Skin of body (tissue), 2 donors: ENCODE results near the gene CIAO2B. TPM values are rescaled to one million over a fixed set of nuclear protein-coding genes. Genes with fewer than 3 reads are reported as not detected.
"Not testable (repeated sequence)": the region's sequence is repeated elsewhere in the genome, so short reads cannot be mapped to it uniquely, and the experiment has no call there.

Experiments
- DNase-seq: peaks from one replicate; lab custom pipeline; 2025; lab: John Stamatoyannopoulos, UW
- total RNA-seq: library from RNA; depleted of rRNA; stranded (reverse); fragments of >200 nt; gene quantifications from one replicate; pipeline ENCODE4 v1.2.3, GENCODE V29; 2014

The CIAO2B gene
- total RNA-seq = 39.0 TPM

GRCh38 chr16:66934138-66934838 lies at the start of gene CIAO2B:
TSS of gene CIAO2B (minus strand) at chr16:66934402. CDS start at chr16:66934364, 38 bp downstream.
- DNase-seq = peak; percentile 78

DNA sequence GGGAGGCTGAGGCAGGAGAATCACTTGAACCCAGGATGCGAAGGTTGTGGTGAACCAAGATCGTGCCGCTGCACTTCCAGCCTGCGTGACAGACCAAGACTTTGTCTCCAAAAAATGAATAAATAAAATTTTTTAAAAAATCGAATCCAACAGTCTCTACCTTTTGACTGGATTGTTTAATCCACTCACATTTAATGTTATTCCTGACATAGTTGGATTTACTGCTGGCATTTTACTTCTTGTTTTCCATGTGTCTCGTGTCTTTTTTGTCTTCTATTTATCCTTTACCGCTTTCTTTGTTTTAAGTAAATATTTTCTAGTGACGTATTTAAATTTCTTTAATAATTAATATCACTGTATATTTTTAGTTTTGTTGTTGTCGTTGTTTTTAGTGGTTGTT lies 48.8 kb upstream of the CIAO2B start:
- DNase-seq = no peak

GRCh38 chr16:66979011-66979717 lies 45.0 kb upstream of the CIAO2B start:
- no peak for DNase-seq

- peak; percentile 70 for DNase-seq
These were observed 43.3 kb upstream of the CIAO2B start for GRCh38 chr16:66977341-66978113.

DNA sequence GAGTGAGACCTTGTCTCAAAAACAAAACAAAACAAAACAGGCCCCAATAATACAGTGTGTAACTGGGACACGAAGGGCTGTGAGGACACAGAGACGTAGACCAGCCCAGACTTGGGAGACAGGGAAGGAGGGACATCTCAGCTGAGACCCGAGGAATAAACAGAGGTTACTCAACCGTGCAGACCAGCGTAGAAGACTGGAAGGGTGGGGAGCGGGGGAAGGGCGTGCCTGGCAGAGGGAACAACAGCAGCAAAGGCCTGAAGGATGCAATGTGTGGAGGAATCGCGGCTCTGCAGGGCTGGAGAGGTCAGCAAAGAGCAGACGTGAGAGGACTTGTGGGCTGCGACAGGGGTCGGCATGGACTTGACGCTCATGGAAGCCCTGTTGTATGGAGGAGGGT lies 42.5 kb upstream of the CIAO2B start:
- no peak for DNase-seq

DNA sequence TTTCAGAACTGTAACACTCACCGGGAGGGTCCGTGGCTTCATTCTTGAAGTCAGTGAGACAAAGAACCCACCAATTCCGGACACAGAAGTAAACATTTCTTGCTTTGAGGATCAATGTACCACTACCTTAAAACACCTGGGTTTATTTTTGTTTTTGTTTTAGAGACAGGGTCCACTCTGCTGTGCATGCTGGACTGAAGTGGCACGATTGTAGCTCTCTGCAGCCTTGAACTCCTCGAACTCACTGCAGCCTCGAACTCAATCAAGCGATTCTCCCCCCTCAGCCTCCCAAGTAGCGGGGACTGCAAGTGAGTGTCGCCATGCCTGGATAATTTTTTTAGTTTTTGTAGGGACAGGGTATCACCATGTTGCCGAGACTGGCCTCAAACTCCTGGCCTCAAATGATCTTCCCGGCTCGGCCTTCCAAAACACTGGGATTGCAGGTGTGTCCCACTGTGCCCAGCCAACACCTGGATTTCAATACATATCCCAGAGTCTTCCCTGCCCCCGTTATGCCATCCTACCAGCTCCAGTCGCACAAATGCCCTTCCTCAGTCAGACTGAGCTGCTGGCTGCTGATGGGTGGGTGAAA lies 41.2 kb upstream of the CIAO2B start:
- no peak for DNase-seq

- DNase-seq = not testable (repeated sequence)
These were observed 40.7 kb upstream of the CIAO2B start for GRCh38 chr16:66974932-66975246.

- not testable (repeated sequence) for DNase-seq
These were observed 40.1 kb upstream of the CIAO2B start for GRCh38 chr16:66974156-66974931.

- DNase-seq = no peak
These were observed 39.5 kb upstream of the CIAO2B start for GRCh38 chr16:66973716-66974115.

DNA sequence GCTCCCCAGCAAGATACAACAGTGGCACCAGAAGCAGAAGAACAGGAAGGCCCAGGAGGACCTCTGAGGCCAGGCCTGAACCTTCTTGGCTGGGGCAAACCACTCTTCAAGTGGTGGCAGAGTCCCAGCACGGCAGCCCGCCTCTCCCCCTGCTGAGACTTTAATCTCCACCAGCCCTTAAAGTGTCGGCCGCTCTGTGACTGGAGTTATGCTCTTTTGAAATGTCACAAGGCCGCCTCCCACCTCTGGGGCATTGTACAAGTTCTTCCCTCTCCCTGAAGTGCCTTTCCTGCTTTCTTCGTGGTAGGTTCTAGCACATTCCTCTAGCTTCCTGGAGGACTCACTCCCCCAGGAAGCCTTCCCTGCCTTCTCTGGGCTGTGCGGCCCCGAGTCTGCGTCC lies 38.8 kb upstream of the CIAO2B start:
- no peak for DNase-seq

GRCh38 chr16:66970775-66971720 lies 36.8 kb upstream of the CIAO2B start:
- DNase-seq = no peak

DNA sequence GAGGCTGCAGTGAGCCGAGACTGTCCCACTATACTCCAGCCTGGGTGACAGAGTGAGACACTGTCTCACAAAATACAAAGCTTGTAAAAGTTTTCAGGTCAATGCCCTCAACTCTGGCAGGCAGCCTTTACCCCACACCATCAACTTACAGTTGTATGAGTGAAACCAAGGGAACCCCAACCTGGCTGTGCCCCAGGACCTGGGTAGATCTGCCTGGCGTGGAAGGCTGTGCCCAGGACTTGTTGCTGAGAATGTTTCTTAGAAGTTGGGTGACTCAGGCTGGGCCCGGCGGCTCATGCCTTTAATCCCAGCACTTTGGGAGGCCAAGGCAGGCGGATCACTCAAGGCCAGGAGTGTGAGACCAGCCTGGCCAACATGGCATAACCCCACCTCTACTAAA lies 34.6 kb upstream of the CIAO2B start:
- DNase-seq = no peak

- DNase-seq = no peak
These were observed 29.8 kb upstream of the CIAO2B start for GRCh38 chr16:66964049-66964448.

GRCh38 chr16:66961914-66962313 lies 27.7 kb upstream of the CIAO2B start:
- DNase-seq = no peak

- no peak for DNase-seq
These were observed 27.0 kb upstream of the CIAO2B start, which contains the start of gene CES3 for GRCh38 chr16:66961065-66961744. TSS of gene CES3 (plus strand) at chr16:66961266. CDS start at chr16:66961308, 42 bp downstream.

- no peak for DNase-seq
These were observed 26.1 kb upstream of the CIAO2B start for GRCh38 chr16:66960270-66960669.

DNA sequence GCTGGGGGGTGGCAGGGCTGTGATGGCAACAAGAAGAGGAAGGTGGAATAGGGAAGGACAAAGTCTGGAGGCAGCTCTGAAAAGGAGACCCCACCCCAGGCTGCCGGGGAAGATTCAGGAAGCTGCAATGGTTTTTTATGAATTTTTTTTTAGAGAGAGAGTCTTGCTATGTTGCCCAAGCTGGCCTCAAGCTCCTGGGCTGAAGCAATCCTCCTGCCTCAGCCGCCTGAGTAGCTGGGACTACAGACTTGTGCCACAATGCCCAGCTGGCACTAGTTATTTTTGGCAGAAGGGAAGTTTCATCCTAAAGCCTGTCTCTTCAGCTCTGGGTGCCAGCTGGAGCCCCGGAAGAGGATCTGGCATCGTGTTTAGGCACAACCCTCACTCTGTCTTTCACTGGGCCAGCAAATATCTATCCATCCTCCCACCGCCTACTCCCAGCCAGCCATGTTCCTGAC lies 25.5 kb upstream of the CIAO2B start:
- DNase-seq = no peak

- DNase-seq = no peak
These were observed 24.9 kb upstream of the CIAO2B start for GRCh38 chr16:66958857-66959703.

DNA sequence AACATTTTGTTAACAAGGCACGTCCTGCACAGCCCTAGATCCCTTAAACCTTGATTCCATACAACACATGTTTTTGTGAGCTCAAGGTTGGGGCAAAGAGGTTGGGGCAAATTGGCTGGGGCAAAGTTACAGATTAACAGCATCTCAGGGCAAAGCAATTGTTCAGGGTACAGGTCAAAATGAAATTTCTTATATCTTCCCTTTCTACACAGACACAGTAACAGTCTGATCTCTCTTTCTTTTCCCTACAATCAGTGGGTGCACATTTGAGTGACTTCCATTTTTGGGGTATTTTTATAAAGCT lies 21.9 kb upstream of the CIAO2B start:
- not testable (repeated sequence) for DNase-seq
